DND-41 (cell line): Measurements from ENCODE around the gene IRF1.
A peak's percentile ranks its signal among the peaks of the same experiment; 100 is the strongest.

Experiments
- CTCF ChIP-seq: IDR thresholded peaks from 2 replicates; pipeline ENCODE4 v1.5.1; 2012; ENCODE audit warnings: borderline replicate concordance, low read length, moderate library complexity, mild to moderate bottlenecking; ENCODE audit not compliant: poor library complexity, severe bottlenecking; ENCODE audit errors: extremely low read depth
- EZH2 ChIP-seq: IDR thresholded peaks from 3 replicates; pipeline ENCODE4 v1.6.1; 2012; ENCODE audit warnings: borderline replicate concordance, low read depth, mild to moderate bottlenecking, moderate library complexity, low read length, inconsistent platforms; ENCODE audit not compliant: severe bottlenecking

- TF ChIP-seq CTCF (peak; percentile 35), EZH2 (no peak)
Measured at GRCh38 chr5:132506094-132506692, 15.6 kb upstream of the IRF1 start.
